ENCODE results near the gene TMEM253.

TMEM253 gene

DNA sequence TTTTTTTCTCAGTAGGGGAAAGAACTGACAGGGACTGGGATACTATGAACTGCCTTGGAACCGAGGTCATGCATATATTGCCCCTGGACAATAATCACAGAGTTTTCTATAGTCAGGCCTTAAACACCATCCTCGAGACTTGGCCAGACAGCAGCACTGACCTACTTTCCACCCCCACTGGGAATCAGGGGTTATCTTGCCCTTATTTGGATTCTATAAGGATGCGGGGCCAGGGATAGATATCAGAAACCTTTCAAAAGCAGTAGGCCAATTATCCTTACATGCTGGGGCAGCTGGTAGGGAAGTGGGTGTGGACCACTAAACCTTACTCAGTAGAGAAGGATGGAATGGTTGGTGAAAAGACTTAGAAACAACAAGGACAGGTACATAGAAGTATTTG is 4.4 kb upstream of the TMEM253 start:
- CTCF ChIA-PET: interaction anchor here (1.2 to 6.8 kb wide), 5 partner anchors 8 to 82 kb away, joined by 3 to 68 read pairs (median 32); partner anchors contain the start of gene ARHGEF40
- DNase-seq (ENCODE audit: extremely low spot score): no peak
- POLR2A ChIA-PET: interaction anchor here (1.0 to 3.7 kb wide), 3 partner anchors 8 to 82 kb away, joined by 3 to 33 read pairs (median 32); partner anchors contain the start of gene ARHGEF40
- no peak for TF ChIP-seq BHLHE40 (IDR thresholded peaks at IDR 0.05; ENCODE audit: borderline replicate concordance)
- TF ChIP-seq NFRKB (IDR thresholded peaks at IDR 0.05): no peak
- no peak for TF ChIP-seq L3MBTL2 (conservative IDR thresholded peaks at IDR 0.05)
- no peak for TF ChIP-seq SUZ12 (IDR thresholded peaks at IDR 0.05)
- no peak for TF ChIP-seq FOXK2 (IDR thresholded peaks at IDR 0.05)
- TF ChIP-seq CTBP1 (IDR thresholded peaks at IDR 0.05; ENCODE audit: borderline replicate concordance): no peak
- TF ChIP-seq HDGF (IDR thresholded peaks at IDR 0.05; ENCODE audit: borderline replicate concordance): no peak
- no peak for TF ChIP-seq FOXA1 (IDR thresholded peaks at IDR 0.05)
- TF ChIP-seq ARNT (IDR thresholded peaks at IDR 0.05): no peak
- TF ChIP-seq SP1 (IDR thresholded peaks at IDR 0.05): no peak
- no peak for TF ChIP-seq ZNF384 (IDR thresholded peaks at IDR 0.05)
- TF ChIP-seq, protein P1, sequence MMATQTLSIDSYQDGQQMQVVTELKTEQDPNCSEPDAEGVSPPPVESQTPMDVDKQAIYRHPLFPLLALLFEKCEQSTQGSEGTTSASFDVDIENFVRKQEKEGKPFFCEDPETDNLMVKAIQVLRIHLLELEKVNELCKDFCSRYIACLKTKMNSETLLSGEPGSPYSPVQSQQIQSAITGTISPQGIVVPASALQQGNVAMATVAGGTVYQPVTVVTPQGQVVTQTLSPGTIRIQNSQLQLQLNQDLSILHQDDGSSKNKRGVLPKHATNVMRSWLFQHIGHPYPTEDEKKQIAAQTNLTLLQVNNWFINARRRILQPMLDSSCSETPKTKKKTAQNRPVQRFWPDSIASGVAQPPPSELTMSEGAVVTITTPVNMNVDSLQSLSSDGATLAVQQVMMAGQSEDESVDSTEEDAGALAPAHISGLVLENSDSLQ (IDR thresholded peaks at IDR 0.05): no peak
- no peak for TF ChIP-seq TARDBP (IDR thresholded peaks at IDR 0.05)
- no peak for TF ChIP-seq LEF1 (IDR thresholded peaks at IDR 0.05; ENCODE audit: borderline replicate concordance)

DNA sequence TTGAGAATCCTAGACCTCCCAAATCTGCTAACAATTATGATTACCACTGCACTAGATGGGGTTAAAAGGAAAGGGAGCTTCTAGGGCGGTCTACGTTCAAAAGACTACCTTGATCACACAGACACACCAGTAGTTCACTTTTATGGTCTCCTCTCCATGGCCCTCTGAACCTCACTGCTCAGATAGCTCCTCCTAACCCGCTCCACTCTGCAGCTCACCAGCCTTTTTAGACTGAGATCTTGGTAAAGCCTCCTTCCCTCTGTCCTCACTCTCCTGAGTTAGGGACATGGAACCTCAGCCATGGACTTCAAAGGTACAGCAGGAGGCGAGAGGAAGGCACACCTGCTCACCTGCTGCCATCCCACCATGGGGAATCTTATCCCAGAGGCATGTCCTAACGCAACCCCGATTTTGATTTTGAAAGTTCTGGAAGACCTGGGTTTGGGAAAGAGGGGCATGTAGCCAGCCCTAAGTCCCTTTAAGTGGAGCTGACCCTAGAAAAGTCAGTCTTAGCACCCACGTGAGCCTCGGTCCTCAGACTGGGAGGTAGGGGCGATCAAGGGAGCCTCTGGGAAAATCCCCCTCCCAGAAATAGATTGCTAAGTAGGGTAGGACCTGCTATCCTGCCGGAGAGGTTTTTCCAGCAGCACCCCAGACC is 3.8 kb upstream of the TMEM253 start:
- POLR2A ChIA-PET: interaction anchor here (0.6 to 3.7 kb wide), 3 partner anchors 23 to 83 kb away, joined by 3 to 33 read pairs (median 3); partner anchors contain the start of gene ARHGEF40
- no peak for DNase-seq (ENCODE audit: extremely low spot score)
- CTCF ChIA-PET: interaction anchor here (1.2 to 6.8 kb wide), 4 partner anchors 8 to 57 kb away, joined by 3 to 68 read pairs (median 30); partner anchors contain the start of gene ARHGEF40
- TF ChIP-seq L3MBTL2 (conservative IDR thresholded peaks at IDR 0.05): no peak
- TF ChIP-seq BHLHE40 (IDR thresholded peaks at IDR 0.05; ENCODE audit: borderline replicate concordance): no peak
- TF ChIP-seq FOXA1 (IDR thresholded peaks at IDR 0.05): no peak
- TF ChIP-seq ARNT (IDR thresholded peaks at IDR 0.05): no peak
- TF ChIP-seq FOXM1 (IDR thresholded peaks at IDR 0.05; ENCODE audit: borderline replicate concordance): no peak
- no peak for TF ChIP-seq ZNF384 (IDR thresholded peaks at IDR 0.05)
- TF ChIP-seq FOXK2 (IDR thresholded peaks at IDR 0.05): no peak

DNA sequence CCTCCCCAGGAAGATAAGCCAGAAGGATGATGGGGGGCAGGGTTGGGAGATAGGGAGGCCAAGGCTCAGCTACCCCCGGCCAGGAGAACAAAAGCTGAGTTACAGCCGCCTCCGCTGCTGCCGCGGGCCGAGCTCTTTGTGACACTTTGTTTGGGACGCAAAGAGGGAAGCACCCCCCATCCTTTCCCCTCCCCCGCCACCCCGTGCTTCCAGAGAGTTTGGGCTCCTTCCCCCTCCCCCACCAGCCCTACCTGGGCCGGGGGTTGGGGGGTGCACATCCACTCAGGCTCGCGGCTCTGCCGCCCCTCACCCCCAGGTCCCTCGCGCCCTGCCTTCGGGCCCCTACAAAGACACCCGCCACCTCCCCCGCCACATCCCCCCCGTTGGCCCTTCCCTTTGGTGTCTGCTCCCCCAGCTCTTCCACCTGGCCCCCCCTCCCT is 3.2 kb upstream of the TMEM253 start:
- ChIA-PET CTCF (interaction anchor here (6.2 to 6.8 kb wide), 2 partner anchors 7 to 30 kb away, joined by 58 to 68 read pairs; no protein-coding TSS in a partner anchor), POLR2A (interaction anchor here (0.6 to 3.7 kb wide), 3 partner anchors 23 to 83 kb away, joined by 3 to 33 read pairs (median 3); partner anchors contain the start of gene ARHGEF40)
- DNase-seq (ENCODE audit: extremely low spot score): no peak
- no peak for TF ChIP-seq FOXA1 (IDR thresholded peaks at IDR 0.05)
- no peak for TF ChIP-seq FOXK2 (IDR thresholded peaks at IDR 0.05)
- TF ChIP-seq ZNF384 (IDR thresholded peaks at IDR 0.05): no peak
- no peak for TF ChIP-seq SP1 (IDR thresholded peaks at IDR 0.05)

DNA sequence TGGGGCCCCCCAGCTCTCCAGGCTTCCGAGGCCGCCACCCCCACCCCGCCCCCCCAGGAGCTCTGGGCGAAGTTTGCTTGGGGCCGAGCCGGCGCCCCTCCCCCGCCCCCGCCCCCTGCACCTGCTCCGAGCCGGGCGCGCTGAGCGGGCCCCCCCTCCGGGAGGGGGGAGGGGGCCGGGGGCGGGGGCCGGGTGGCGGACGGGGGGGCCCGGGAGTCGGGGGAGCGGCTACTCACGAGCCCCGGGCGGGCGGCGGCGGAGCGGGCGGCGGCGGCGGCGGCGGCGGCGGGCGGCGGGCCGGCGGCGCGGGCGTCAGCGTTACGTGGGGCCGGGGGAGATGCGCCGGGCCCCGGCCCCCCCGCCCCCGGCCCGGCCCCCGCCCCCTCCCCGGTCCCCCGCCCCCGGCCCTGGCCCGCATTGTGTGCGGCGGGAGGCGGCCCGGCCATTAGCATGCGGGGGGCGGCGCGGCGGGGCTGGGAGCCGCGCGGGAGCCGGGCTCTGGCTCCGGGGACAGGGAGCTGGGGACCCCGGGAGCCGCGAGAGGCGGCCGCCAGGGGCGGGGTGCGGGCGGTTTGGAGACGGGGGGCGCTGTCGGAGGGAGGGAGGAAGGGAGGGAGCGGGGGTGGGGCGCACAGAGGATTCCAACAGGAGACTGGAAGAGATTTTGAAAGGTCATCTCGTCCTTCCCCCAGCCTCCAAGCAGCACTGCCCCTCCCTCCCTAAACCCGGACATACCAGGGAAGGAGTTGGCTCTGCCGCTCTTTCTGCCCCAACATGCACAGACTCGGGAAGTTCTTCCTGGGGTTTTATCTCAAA is 2.6 kb upstream of the TMEM253 start, which contains the start of gene ZNF219:
Gene ZNF219 (minus strand): TSS at position 580 of the 816 bp plus-strand sequence. CDS start 5,064 bp downstream, outside the sequence.
- TF ChIP-seq LEF1 (IDR thresholded peaks at IDR 0.05; ENCODE audit: borderline replicate concordance): no peak
- TF ChIP-seq SUZ12 (IDR thresholded peaks at IDR 0.05): no peak
- no peak for TF ChIP-seq ARNT (IDR thresholded peaks at IDR 0.05)
- no peak for TF ChIP-seq NFRKB (IDR thresholded peaks at IDR 0.05)
- TF ChIP-seq, protein P1 (IDR thresholded peaks at IDR 0.05): no peak
- TF ChIP-seq FOXA1 (IDR thresholded peaks at IDR 0.05): no peak
- no peak for TF ChIP-seq ELF4 (IDR thresholded peaks at IDR 0.05)
- no peak for TF ChIP-seq SP1 (IDR thresholded peaks at IDR 0.05)
- no peak for TF ChIP-seq HDGF (IDR thresholded peaks at IDR 0.05; ENCODE audit: borderline replicate concordance)
- no peak for TF ChIP-seq FOXM1 (IDR thresholded peaks at IDR 0.05; ENCODE audit: borderline replicate concordance)
- TF ChIP-seq TARDBP (IDR thresholded peaks at IDR 0.05): no peak
- TF ChIP-seq CTBP1 (IDR thresholded peaks at IDR 0.05; ENCODE audit: borderline replicate concordance): no peak
- TF ChIP-seq FOXK2 (IDR thresholded peaks at IDR 0.05): no peak
- no peak for TF ChIP-seq ZNF384 (IDR thresholded peaks at IDR 0.05)
- no peak for TF ChIP-seq L3MBTL2 (conservative IDR thresholded peaks at IDR 0.05)
- no peak for TF ChIP-seq BHLHE40 (IDR thresholded peaks at IDR 0.05; ENCODE audit: borderline replicate concordance)
- DNase-seq (ENCODE audit: extremely low spot score): no peak
- CTCF ChIA-PET: interaction anchor here (6.2 to 6.8 kb wide), 2 partner anchors 6 to 31 kb away, joined by 58 to 68 read pairs; no protein-coding TSS in a partner anchor
- POLR2A ChIA-PET: interaction anchor here (0.5 to 3.7 kb wide), 2 partner anchors 27 to 141 kb away, joined by 3 to 33 read pairs; partner anchors contain the start of gene ARHGEF40

DNA sequence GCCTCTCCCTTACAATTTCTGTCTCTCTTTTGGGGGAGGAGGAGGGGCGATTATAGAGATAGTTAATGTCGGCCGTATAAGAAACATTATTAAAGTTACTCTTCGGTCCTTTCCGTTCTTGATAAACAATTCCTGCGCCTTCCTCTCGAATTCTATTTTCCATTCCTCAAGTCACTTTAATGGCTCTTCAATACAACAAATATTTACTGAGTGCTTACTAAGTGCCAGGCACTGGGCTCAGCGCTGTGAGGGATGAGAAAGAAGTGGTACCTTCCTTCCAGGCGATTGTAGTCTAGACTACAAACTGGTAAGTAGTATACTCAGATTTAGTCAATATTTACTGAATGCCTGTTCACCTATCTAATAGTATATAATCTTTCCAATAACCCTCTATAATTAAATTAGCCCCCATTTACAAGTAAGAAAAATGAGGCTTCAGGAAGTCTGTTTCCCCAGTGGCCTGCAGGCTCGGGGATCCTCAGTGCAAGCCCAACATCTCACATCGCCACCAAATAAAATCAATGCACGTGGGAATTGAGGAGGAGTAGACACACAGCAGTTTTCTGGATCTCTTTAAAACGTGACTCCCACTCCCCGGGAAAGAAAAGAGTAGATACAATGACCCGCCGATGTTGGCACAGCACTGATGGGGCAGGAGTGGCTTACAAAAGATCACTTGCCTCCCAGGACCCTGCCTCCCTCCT is 1.8 kb upstream of the TMEM253 start:
- CTCF ChIA-PET: no interaction called here
- DNase-seq (ENCODE audit: extremely low spot score): no peak
- no peak for TF ChIP-seq ELF4 (IDR thresholded peaks at IDR 0.05)
- no peak for TF ChIP-seq FOXM1 (IDR thresholded peaks at IDR 0.05; ENCODE audit: borderline replicate concordance)
- no peak for TF ChIP-seq ARNT (IDR thresholded peaks at IDR 0.05)
- TF ChIP-seq TARDBP (IDR thresholded peaks at IDR 0.05): no peak
- no peak for TF ChIP-seq L3MBTL2 (conservative IDR thresholded peaks at IDR 0.05)
- no peak for TF ChIP-seq SUZ12 (IDR thresholded peaks at IDR 0.05)
- TF ChIP-seq, protein P1 (IDR thresholded peaks at IDR 0.05): no peak
- no peak for TF ChIP-seq HDGF (IDR thresholded peaks at IDR 0.05; ENCODE audit: borderline replicate concordance)
- no peak for TF ChIP-seq CTBP1 (IDR thresholded peaks at IDR 0.05; ENCODE audit: borderline replicate concordance)
- TF ChIP-seq BHLHE40 (IDR thresholded peaks at IDR 0.05; ENCODE audit: borderline replicate concordance): no peak
- TF ChIP-seq LEF1 (IDR thresholded peaks at IDR 0.05; ENCODE audit: borderline replicate concordance): no peak
- no peak for TF ChIP-seq NFRKB (IDR thresholded peaks at IDR 0.05)
- no peak for TF ChIP-seq ZNF384 (IDR thresholded peaks at IDR 0.05)
- TF ChIP-seq FOXA1 (IDR thresholded peaks at IDR 0.05): no peak
- TF ChIP-seq SP1 (IDR thresholded peaks at IDR 0.05): no peak
- TF ChIP-seq FOXK2 (IDR thresholded peaks at IDR 0.05): no peak
- POLR2A ChIA-PET: interaction anchor here (0.5 to 6.3 kb wide), 3 partner anchors 28 to 141 kb away, joined by 3 to 72 read pairs (median 33); partner anchors contain the start of gene ARHGEF40

Measured in HEK293T (cell line).